ENCODE results near the gene SEC22A.

Gene SEC22A

GRCh38 chr3:123263941-123264340 lies 62.2 kb downstream of the SEC22A start:
- no peak for DNase-seq (ENCODE audit: low spot score)

- DNase-seq (ENCODE audit: low spot score): no peak
These were observed 66.1 kb downstream of the SEC22A start for GRCh38 chr3:123267821-123268220.

- DNase-seq (ENCODE audit: low spot score): no peak
These were observed 69.1 kb downstream of the SEC22A start for GRCh38 chr3:123270818-123271217.

GRCh38 chr3:123271466-123272159 lies 69.9 kb downstream of the SEC22A start:
- no peak for DNase-seq (ENCODE audit: low spot score)

- no peak for DNase-seq (ENCODE audit: low spot score)
These were observed 70.8 kb downstream of the SEC22A start for GRCh38 chr3:123272547-123272946.

- no peak for DNase-seq (ENCODE audit: low spot score)
These were observed 73.9 kb downstream of the SEC22A start for GRCh38 chr3:123275691-123276090.

GRCh38 chr3:123276346-123277006 lies 74.7 kb downstream of the SEC22A start:
- DNase-seq (ENCODE audit: low spot score): no peak

- no peak for DNase-seq (ENCODE audit: low spot score)
These were observed 75.4 kb downstream of the SEC22A start for GRCh38 chr3:123277106-123277505.

- no peak for DNase-seq (ENCODE audit: low spot score)
These were observed 76.7 kb downstream of the SEC22A start for GRCh38 chr3:123278446-123278845.

- no peak for DNase-seq (ENCODE audit: low spot score)
These were observed 77.4 kb downstream of the SEC22A start for GRCh38 chr3:123279121-123279520.

- no peak for DNase-seq (ENCODE audit: low spot score)
These were observed 79.7 kb downstream of the SEC22A start for GRCh38 chr3:123281406-123281805.

- no peak for DNase-seq (ENCODE audit: low spot score)
These were observed 80.2 kb downstream of the SEC22A start for GRCh38 chr3:123281929-123282328.

- no peak for DNase-seq (ENCODE audit: low spot score)
These were observed 80.7 kb downstream of the SEC22A start for GRCh38 chr3:123282461-123282860.

GRCh38 chr3:123283074-123283473 lies 81.3 kb downstream of the SEC22A start:
- no peak for DNase-seq (ENCODE audit: low spot score)

GRCh38 chr3:123283657-123284398 lies 82.1 kb downstream of the SEC22A start:
- DNase-seq (ENCODE audit: low spot score): no peak

- DNase-seq (ENCODE audit: low spot score): no peak
These were observed 82.8 kb downstream of the SEC22A start for GRCh38 chr3:123284399-123285010.

GRCh38 chr3:123285066-123285465 lies 83.3 kb downstream of the SEC22A start:
- no peak for DNase-seq (ENCODE audit: low spot score)

- DNase-seq (ENCODE audit: low spot score): no peak
These were observed 83.7 kb downstream of the SEC22A start for GRCh38 chr3:123285479-123285878.

- DNase-seq (ENCODE audit: low spot score): no peak
These were observed 84.2 kb downstream of the SEC22A start for GRCh38 chr3:123285931-123286307.

- DNase-seq (ENCODE audit: low spot score): peak; percentile 24
These were observed 84.7 kb downstream of the SEC22A start for GRCh38 chr3:123286308-123287023.

- DNase-seq (ENCODE audit: low spot score): no peak
These were observed 85.6 kb downstream of the SEC22A start for GRCh38 chr3:123287051-123287961.

All from pons (tissue), 1 donor.